Measurements from ENCODE around the gene SOAT1.

GRCh38 chr1:179302070-179302469 is 8.5 kb downstream of the SOAT1 start:
- TF ChIP-seq, protein P1, sequence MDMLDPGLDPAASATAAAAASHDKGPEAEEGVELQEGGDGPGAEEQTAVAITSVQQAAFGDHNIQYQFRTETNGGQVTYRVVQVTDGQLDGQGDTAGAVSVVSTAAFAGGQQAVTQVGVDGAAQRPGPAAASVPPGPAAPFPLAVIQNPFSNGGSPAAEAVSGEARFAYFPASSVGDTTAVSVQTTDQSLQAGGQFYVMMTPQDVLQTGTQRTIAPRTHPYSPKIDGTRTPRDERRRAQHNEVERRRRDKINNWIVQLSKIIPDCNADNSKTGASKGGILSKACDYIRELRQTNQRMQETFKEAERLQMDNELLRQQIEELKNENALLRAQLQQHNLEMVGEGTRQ (IDR thresholded peaks at IDR 0.05; ENCODE audit: low read depth, low read length): no peak
- TF ChIP-seq, protein P2, sequence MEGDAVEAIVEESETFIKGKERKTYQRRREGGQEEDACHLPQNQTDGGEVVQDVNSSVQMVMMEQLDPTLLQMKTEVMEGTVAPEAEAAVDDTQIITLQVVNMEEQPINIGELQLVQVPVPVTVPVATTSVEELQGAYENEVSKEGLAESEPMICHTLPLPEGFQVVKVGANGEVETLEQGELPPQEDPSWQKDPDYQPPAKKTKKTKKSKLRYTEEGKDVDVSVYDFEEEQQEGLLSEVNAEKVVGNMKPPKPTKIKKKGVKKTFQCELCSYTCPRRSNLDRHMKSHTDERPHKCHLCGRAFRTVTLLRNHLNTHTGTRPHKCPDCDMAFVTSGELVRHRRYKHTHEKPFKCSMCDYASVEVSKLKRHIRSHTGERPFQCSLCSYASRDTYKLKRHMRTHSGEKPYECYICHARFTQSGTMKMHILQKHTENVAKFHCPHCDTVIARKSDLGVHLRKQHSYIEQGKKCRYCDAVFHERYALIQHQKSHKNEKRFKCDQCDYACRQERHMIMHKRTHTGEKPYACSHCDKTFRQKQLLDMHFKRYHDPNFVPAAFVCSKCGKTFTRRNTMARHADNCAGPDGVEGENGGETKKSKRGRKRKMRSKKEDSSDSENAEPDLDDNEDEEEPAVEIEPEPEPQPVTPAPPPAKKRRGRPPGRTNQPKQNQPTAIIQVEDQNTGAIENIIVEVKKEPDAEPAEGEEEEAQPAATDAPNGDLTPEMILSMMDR (conservative IDR thresholded peaks at IDR 0.05; ENCODE audit: low read depth, low read length): no peak
- TF ChIP-seq POLR2A (IDR thresholded peaks at IDR 0.05; ENCODE audit: low read depth, low read length) (no peak), CHD1 (IDR thresholded peaks at IDR 0.05; ENCODE audit: low read depth, low read length) (no peak), MAZ (IDR thresholded peaks at IDR 0.05; ENCODE audit: borderline replicate concordance, low read depth, low read length) (no peak), RFX5 (IDR thresholded peaks at IDR 0.05; ENCODE audit: low read depth, low read length) (no peak), RAD21 (IDR thresholded peaks at IDR 0.05; ENCODE audit: low read length) (no peak), MXI1 (IDR thresholded peaks at IDR 0.05; ENCODE audit: borderline replicate concordance, low read depth, low read length) (no peak), CEBPB (IDR thresholded peaks at IDR 0.05; ENCODE audit: low read depth, low read length) (peak; percentile 77), RCOR1 (IDR thresholded peaks at IDR 0.05; ENCODE audit: insufficient replicate concordance, low read length) (no peak), FOS (IDR thresholded peaks at IDR 0.05; ENCODE audit: low read depth, low read length) (no peak)
- TF ChIP-seq, protein P3, sequence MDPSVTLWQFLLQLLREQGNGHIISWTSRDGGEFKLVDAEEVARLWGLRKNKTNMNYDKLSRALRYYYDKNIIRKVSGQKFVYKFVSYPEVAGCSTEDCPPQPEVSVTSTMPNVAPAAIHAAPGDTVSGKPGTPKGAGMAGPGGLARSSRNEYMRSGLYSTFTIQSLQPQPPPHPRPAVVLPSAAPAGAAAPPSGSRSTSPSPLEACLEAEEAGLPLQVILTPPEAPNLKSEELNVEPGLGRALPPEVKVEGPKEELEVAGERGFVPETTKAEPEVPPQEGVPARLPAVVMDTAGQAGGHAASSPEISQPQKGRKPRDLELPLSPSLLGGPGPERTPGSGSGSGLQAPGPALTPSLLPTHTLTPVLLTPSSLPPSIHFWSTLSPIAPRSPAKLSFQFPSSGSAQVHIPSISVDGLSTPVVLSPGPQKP (IDR thresholded peaks at IDR 0.05; ENCODE audit: borderline replicate concordance, low read depth, low read length): no peak
